ENCODE measurements around the gene WDR7.

- no peak for TF ChIP-seq CTCF (IDR thresholded peaks at IDR 0.05)
- TF ChIP-seq ZFX (IDR thresholded peaks at IDR 0.05; ENCODE audit: borderline replicate concordance): no peak
Measured at GRCh38 chr18:56897122-56897521, 246.0 kb downstream of the WDR7 start.
